ENCODE data around the gene RET.

The RET gene

DNA sequence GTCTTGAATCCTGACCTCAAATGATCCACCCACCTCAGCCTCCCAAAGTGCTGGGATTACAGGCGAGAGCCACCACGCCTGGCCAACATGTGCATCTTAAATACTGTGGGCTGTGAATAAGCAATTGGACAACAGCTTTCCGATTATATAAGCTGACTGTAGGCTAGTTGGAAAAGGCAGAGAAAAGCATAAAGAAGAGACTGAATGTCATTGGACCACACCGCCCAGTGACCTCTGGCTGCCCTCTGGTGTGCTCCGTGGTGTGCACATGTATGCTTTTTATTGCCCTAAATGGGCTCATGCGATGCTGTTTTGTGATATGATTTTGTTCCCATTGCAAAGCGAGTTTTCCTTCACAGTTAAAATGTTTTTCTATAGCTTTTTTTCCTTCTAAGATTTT lies 46.0 kb downstream of the RET start:
- no peak overlapping the region for H3K4me3 ChIP-seq (ENCODE audit: control insufficient read depth, low read depth, low read length)
- TF ChIP-seq, protein P1, sequence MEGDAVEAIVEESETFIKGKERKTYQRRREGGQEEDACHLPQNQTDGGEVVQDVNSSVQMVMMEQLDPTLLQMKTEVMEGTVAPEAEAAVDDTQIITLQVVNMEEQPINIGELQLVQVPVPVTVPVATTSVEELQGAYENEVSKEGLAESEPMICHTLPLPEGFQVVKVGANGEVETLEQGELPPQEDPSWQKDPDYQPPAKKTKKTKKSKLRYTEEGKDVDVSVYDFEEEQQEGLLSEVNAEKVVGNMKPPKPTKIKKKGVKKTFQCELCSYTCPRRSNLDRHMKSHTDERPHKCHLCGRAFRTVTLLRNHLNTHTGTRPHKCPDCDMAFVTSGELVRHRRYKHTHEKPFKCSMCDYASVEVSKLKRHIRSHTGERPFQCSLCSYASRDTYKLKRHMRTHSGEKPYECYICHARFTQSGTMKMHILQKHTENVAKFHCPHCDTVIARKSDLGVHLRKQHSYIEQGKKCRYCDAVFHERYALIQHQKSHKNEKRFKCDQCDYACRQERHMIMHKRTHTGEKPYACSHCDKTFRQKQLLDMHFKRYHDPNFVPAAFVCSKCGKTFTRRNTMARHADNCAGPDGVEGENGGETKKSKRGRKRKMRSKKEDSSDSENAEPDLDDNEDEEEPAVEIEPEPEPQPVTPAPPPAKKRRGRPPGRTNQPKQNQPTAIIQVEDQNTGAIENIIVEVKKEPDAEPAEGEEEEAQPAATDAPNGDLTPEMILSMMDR (conservative IDR thresholded peaks at IDR 0.05; ENCODE audit: control insufficient read depth, insufficient read depth, low read depth, low read length), result no peak
- no peak for DNase-seq (ENCODE audit: low read depth)

DNA sequence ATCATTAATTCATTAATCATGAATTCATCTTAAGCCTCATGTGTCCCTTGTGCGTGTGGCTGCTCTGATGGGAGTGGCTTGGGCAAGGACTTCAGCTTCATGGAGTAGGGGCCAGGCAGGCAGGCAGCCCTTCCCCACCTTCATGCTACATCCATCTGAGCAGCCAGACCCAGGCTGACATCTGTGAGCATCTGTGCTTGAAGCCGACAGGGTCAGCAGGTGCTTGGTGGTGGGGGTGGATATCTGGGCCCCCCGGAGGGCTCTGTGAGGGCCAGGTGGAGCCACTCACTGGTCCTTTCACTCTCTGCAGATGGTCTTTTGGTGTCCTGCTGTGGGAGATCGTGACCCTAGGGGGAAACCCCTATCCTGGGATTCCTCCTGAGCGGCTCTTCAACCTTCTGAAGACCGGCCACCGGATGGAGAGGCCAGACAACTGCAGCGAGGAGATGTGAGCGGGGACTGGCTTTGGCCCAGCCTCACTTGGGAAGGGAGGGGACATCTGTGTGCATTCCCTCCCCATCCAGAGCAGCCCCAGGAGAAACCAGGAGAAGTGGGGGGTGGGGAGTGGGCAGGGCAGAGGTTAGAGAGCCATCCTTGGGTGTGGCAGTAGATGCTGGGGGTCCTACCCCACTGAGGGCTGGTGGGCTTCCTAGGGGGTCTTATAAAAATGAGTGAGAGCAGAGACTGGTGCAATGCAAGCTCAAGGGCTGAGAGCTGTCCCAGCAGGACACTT lies 46.7 kb downstream of the RET start:
- DNase-seq (ENCODE audit: low read depth), result no peak
- TF ChIP-seq, protein P1 (conservative IDR thresholded peaks at IDR 0.05; ENCODE audit: control insufficient read depth, insufficient read depth, low read depth, low read length), result no peak

DNA sequence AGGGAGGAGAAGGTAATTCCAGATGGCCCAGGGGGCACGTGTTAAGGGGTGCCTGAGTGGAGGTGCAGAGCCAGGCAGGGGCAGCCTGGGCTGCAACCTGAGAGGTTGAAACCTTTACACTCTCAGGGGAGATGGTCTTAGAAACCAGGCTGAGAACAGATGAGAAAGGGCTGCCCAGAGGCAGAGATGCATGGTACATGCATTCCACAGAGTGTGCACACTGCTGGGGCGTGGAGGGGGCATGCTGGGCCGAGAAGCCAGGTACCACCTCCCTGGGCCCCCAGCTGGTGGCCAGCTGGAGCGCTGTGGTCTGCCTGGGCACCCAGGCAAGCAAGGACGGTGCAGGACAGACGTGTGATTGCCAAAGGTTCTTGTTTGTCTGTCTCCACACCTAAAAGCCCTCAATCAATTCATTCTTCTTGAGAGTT lies 47.2 kb downstream of the RET start:
- TF ChIP-seq, protein P1 (conservative IDR thresholded peaks at IDR 0.05; ENCODE audit: control insufficient read depth, insufficient read depth, low read depth, low read length), result no peak
- DNase-seq (ENCODE audit: low read depth), result no peak
- H3K4me3 ChIP-seq (ENCODE audit: control insufficient read depth, low read depth, low read length), result no peak overlapping the region

More for the DNA sequence above, 46.7 kb downstream of the RET start:
- no peak overlapping the region for H3K4me3 ChIP-seq (ENCODE audit: control insufficient read depth, low read depth, low read length)

DNA sequence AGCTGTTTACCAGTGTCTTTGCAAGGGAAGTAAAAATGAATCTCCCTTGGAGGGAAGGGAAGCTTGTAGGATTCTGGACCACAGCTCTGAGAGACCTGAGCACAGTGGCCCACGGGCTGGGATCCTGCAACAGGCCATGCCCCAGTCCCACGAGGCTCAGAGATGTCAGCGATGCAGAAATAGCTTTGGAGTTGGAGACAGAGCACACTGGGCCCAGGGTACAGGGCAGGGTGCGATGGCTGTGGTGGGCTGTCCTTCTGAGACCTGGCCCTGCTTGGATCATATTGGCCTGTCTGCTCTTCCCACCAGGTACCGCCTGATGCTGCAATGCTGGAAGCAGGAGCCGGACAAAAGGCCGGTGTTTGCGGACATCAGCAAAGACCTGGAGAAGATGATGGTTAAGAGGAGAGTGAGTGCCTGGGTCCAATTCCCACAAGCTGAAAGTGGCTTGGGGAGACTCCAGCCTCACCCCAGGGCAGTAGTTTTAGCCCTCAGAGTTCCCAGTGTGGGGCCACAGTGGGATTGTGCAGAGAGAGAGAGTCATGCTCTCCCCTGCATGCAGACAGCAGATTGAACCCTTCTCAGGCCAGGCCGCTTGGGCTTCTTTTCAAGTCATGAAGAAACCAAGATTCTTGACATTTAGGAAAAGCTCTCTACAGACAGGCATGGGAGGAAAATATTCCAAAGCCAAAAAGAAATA lies 47.9 kb downstream of the RET start:
- no peak overlapping the region for H3K4me3 ChIP-seq (ENCODE audit: control insufficient read depth, low read depth, low read length)
- DNase-seq (ENCODE audit: low read depth), result no peak
- TF ChIP-seq, protein P1 (conservative IDR thresholded peaks at IDR 0.05; ENCODE audit: control insufficient read depth, insufficient read depth, low read depth, low read length), result no peak

DNA sequence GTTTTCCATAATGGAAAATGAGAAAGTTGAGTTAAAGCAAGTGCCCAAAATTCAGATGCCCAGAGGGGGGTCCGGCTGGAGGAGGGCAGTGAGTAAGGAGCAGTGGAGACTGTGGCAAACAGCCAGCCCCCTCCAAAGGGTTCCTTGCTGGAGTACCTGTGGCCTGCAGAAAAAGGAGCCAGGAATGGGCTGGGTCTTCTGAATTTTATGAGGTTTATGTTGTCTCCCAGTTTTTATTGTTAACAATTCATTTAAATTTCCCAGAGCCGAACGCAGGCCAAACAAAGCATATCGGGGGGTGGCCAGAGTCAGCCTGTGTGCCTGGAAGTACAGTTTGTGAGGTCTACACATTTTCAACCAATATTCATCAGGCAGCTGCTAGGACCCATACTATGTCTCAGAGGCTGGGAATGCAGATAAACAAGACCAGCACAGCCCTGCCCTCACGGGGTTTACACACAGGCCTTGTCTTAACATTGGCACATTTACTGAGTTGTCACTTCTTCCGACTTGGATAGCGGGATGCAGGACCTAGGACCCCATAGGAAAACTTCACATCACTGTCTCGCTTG lies 48.5 kb downstream of the RET start:
- no peak for DNase-seq (ENCODE audit: low read depth)
- TF ChIP-seq, protein P1 (conservative IDR thresholded peaks at IDR 0.05; ENCODE audit: control insufficient read depth, insufficient read depth, low read depth, low read length), result no peak
- no peak overlapping the region for H3K4me3 ChIP-seq (ENCODE audit: control insufficient read depth, low read depth, low read length)

DNA sequence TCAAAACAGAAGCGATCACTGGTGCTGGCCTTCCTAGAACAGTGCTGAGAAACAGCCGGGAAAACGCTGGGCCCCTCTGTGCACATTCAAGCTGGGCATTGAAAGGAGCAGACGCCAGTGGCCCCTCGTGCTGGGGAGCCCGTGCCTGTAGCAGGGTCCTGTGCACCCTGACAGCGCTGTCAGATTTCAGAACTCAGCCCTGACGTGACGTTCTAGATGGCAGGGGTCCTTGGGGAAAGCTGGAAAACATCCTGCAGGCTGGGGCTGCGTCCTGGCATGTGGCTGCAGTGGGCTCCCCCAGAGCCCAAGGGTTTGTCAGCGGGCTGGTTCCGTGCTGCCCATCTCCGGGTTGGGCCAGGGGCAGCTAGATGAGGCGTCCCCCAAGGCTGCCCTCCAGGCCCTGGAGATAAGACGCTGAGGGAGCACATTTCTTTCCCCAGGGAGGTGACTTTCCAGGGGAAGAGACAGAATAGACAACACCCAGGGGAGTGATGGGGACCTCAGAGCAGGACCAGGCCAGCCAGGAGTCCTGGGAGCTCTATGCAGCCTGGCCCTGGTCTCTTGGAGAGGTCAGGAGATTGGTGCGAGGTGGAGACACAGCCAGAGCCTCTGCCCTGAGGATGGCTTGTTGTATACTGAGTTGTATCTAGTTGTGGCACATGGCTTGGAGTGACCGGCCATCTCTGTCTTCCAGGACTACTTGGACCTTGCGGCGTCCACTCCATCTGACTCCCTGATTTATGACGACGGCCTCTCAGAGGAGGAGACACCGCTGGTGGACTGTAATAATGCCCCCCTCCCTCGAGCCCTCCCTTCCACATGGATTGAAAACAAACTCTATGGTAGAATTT lies 49.2 kb downstream of the RET start:
- TF ChIP-seq, protein P1 (conservative IDR thresholded peaks at IDR 0.05; ENCODE audit: control insufficient read depth, insufficient read depth, low read depth, low read length), result no peak
- H3K4me3 ChIP-seq (ENCODE audit: control insufficient read depth, low read depth, low read length), result no peak overlapping the region
- no peak for DNase-seq (ENCODE audit: low read depth)

Data from fibroblast of mammary gland (primary cell).